Activated T-cell treated with anti-CD3 and anti-CD28 coated beads, Interleukin-2, amount 50 U/mL, for 1 hour (primary cell): ENCODE measurements around the gene CSAG2.

Source experiments
- DNase-seq: peaks from one replicate; pipeline ENCODE4 v3.0.0-alpha.2; 2020

CSAG2 gene

DNA sequence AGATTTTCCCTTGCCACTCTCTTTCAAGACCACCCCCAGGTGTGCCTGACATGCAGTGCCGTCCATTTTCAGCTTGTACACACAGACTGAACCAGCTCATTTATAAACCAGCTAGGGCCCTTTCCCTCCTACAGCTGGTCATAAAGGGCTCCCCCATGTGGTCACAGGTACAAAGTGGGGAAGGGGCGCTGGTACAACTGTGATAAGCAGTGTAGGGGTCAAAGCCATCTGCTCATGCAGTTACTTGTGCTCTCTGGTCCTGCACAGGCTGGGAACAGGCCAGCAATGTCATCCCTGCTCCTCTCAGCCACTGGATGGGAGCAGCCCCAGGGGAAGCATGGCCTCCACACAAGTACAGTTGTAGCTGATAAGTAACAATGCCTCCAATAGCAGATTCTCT is 50.8 kb downstream of the CSAG2 start:
- DNase-seq = no peak
